HG02840 (cell line): Measurements from ENCODE around the gene SLC4A1AP.

Experiments used
- ATAC-seq: cut with Tn5 transposase; IDR thresholded peaks from one replicate; pipeline ENCODE4 v1.9.1; 2021; ENCODE audit warnings: mild to moderate bottlenecking, moderate library complexity, moderate number of reproducible peaks; ENCODE audit not compliant: unreplicated experiment, low FRiP score

Gene SLC4A1AP

DNA sequence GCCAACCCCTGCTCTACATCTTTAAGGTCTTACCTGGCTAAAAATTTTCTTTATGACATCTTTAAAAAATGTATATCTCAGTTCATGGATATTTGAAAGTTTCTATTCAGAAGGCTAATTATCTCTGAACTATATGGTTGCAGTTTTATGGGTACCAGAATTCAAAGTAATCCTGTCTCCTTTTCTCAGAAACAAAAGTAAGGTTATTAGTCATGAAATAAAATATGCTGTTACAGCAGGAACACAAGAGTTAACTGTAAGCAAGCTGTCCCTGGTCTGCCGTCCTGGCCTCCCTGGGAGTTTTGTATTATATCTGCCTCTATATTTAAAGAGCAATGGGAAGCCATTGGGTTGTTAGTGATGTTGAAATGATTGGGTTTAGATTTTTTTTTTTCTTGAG is 34.0 kb downstream of the SLC4A1AP start:
- ATAC-seq: no peak

DNA sequence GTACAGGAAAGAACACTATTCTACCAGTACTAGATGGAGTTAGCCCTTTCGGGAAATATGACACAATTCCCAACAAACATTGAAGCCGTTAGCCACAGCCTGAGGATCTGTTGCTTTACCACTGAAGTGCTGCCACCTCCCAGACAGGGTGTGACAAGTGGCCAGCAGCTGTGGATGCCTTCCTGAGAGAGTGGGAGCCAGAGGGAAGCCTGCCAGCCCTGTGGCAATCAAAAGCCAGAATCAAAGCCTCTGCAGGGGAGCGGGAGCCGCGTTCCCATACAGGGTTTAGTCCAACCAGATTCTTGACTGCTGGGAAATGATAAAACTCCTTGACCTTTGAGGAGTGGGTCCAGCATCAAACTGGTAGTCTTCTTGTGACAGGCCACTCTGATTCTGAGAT is 38.0 kb downstream of the SLC4A1AP start:
- no peak for ATAC-seq

DNA sequence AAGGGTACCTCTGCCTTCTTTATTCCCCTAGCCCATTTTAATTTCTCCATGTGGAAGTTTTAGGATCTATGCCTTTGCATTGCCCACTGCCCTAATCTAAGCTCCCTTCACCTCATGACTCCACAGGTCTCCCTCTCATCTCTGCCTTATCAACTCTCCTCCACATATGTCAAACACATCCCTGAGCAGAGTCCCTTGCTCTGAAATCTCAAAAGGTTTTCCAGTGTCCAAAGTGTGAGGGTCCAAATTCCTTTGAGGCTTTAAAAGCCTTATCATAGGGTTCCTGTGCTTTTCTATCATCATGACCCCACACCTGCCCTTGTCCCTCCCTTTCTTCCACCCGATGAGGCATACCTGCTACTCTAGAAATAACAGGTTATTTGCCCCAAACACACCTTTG is 38.6 kb downstream of the SLC4A1AP start:
- no peak for ATAC-seq

DNA sequence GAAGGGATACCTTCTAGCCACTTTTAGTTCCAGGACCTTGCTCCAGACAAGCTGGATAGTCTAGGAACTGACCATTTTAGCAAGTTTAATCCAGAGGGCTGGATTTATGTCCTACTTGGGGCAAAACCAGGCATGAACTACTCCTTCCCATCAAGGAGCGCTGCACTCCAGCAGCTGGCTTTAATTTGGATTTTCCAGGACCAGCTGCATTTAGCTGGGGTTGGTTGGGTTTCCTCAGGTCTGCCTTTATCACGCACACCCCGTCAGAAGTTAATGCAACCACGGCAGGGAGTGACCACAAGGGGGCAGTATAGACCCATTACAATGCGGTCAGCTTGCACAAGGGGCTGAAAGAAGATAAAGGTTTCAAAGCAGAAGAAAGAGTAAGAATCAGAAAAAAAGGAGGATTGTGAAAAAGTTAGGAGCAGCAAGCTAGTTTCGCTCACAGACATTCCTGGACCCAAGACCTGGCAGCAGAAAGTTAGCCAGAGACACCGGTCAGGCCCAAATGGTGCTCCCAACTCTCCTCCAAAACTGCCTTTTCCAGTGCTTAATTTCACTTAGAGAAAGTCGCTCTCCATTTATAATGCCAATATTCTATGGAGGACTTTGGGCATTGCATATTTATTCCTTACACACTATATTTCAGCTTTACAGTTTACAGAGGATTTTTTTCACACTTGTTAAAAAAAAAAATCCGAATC is 40.1 kb downstream of the SLC4A1AP start:
- ATAC-seq: no peak

DNA sequence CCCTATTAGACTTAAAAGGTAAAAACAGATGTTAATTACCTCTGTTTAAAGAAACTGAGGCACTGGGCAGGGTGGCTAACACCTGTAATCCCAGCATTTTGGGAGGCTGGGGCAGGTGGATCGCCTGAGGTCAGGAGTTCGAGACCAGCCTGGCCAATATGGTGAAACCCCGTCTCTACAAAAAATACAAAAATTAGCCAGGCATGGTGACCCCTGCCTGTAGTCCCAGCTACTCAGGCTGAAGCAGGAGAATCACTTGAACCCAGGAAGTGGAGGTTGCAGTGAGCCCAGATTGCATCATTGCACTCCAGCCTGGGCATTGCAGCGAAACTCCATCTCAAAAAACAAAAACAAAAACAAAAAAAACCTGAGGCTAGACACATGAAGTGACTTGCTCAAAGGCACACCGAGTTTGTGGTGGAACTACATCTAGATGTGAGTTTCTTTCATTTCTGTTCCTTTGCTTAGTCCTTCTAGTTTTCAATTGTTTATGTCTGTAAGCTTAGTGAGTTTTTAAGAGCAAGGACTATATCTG is 40.7 kb downstream of the SLC4A1AP start:
- no peak for ATAC-seq

DNA sequence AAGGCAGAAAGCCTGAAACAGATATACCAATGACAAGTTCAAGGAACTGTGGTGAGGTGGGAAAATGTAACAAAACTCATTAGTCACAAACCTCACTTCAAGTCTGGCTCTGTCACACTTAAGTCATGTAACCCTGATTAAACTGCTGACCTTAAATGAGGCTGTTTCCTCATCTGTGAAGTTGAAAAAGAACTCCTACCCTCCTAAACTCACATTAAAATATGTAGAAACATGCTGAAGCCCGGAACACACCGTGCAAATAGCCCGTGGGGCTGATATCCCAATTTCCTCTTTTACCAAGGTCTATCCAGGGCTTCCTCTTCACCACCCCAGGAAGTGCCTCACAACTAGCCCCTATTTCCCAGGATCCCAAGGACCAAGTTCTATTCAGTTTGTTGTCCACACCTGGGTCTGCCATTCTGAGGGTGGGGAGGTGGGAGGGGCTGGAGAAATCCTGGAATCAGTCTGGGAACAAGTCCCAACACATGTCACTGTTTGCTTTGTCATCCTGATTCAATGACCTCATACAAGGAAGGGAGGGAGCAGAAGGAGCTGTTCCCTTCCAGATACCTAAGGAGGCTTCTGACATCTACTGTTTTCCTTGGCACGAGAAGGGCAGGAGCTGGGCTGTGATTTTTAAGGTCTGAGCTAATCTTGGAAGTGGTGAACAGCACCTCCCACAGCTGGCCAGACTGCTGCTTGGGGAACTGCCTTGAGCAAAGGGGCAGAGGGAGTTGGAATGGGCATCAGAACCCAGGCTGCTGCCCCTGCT is 42.3 kb downstream of the SLC4A1AP start:
- ATAC-seq: no peak

DNA sequence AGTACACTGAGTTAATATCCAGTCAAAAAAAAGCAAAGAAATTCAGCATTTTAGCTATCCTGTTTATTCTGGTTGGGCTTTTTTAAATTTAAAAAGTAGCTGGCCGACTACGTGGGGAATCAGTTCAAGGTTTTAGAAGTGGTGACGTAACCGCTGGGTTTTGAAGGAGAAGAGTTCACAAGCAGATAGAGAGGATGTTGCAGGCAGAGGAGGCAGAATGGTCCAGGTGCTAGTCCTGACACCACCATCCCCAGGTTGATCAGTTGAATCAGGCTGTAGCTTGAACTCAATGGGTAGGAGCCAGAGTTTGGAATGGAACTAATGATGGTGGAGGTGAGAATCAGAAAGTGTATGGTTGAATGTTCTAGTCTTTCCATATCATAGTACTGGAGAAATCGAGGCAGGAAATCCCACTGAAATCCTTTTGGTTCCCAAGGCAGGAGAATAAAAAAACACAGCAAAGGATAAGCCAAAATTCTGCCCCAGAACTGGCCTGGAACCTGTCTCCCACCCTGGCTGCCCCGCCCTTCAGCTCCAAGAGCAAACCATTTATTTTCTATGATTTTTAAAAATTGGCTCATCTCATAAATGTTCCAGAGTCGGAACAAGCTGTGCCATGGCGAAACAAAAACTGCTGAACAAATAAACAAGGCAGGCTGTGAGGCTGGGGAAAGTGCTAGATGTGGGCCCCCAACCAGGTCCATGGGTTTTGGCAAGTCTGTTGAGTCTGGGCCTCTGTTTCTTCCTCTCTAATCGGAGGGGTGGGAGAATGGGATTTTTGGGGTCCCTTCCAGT is 44.0 kb downstream of the SLC4A1AP start:
- no peak for ATAC-seq

DNA sequence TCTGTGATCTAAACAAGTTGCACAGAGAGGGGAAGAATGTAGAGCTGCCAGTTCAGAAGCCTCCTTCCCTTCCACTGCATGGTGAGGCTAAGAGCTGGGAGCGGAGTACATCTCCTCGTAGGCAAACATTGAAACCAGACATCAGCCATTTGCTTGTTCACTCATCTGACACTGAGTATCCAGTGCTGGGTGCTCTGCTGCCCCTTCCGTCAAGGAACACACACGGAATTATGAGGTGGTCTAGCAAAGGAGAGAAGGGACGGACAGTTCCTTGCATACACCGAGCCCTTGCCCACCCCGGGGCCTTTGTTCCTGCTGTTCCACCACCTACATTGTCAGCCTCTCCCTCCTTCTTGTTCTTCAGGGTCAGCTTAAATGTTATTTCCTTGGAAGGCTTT is 44.6 kb downstream of the SLC4A1AP start:
- no peak for ATAC-seq

DNA sequence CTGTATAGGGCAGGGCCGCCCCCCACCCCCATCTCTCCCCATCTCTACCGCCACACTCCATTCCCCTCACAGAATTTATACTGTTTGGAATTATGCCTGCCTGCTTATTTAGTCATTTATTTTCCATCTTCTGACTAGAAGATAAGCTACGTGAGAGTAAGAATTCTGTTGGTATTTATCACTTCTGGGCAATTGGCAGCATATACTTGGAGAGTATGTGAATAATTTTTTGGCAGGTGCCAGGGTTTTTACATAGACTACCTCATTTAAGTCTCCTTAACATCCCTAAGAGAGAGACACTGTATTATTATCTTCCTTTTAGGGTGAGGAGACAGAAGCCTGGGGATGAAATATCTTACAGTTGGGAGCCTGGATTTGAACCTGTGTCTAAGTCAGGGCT is 45.0 kb downstream of the SLC4A1AP start:
- no peak for ATAC-seq

DNA sequence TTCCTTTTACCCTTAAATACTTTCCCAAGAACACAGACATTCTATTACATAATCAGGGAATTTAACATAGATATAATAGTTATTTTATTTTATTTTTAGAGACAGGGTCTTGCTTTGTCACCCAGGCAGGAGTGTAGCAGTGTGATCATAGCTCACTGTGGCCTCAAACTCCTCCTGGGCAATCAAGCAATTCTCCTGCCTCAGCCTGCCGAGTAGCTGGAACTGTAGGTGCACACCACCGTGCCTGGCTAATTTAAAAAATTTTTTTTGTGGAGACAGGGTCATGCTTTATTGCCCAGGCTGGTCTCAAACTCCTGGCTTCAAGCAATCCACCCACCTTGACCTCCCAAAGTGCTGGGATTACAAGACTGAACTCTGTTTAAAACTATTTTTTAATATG is 45.6 kb downstream of the SLC4A1AP start:
- ATAC-seq: no peak

DNA sequence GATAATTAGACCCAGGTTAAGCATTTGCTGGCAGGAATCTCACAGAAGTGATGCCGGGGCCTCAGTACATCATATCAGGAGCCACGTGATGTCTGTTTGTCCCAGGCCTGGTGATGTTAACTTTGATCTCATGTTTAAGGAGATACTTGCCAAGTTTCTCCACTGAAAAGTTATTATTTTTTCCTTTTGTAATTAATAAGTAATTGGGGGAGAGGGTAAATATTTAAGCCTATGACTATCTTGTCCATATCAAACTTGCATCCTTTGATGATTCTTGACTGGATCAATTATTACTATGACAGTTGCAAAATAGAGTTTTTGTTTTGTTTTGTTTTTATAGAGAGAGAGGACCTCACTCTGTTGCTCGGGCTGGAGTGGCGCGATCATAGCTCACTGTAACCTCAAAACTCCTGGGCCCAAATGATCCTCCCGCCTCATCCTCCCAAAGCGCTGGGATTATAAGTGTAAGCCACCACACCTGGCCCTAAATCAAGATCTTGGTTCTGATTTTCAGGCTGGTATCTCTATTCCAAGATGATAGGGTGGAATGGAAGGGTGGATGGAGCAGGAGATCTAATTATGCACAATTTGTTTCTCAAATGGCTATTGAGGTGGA is 46.4 kb downstream of the SLC4A1AP start:
- no peak for ATAC-seq

DNA sequence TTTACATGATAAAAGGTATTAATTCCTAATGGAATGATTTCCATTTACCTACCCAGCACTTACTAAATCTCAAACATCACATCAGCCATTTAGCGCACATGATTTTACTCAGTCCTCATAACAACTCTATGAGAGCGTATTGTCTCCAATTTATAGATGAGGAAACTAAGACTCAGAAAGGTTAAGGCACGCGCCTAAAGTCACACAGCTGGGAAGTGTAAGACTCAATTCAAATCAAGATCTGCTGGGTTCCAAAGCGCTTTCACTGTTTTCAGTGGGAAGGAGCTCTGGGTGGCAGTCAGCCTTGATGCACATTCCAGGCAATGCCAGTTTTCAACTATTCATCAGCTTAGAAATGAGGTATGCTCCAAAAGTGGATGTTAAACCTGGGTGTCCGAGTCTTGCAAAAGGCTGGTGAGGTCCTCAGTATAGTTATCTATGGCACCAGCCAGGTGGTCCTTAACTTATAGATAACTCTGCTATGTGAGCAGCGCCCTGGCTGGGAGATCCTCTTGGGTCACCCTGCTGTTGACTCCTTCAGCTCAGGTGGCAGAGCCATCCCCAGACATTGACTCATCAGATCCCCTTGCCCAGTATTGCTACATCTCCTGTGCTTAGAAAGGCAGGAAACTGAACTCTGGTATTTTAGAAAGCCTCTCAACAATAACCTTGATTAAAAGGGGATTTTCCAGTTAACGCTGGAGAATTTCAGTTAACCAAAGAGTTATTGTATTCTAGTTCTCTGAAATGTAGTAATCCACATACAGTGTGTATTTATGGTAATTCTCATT is 47.1 kb downstream of the SLC4A1AP start:
- ATAC-seq: no peak

DNA sequence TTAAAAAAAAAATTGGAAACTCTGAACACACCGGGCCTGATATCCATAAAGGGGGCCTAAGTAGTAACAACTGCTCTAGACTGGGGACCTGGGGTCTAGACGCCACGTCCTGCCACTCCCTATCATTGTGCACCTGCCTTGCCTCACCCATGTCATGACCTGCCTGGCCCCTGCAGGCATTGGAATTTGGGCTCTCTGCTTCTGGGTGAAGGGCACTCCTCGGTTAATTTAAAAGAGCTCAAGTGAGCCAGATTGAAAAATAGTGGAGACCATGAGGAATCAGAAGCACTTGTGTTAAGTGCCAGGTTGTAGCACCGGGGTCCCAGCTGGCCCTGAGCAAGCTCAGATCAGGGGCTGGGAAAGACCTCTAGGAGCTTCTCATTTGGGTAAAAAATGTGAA is 48.1 kb downstream of the SLC4A1AP start:
- no peak for ATAC-seq

DNA sequence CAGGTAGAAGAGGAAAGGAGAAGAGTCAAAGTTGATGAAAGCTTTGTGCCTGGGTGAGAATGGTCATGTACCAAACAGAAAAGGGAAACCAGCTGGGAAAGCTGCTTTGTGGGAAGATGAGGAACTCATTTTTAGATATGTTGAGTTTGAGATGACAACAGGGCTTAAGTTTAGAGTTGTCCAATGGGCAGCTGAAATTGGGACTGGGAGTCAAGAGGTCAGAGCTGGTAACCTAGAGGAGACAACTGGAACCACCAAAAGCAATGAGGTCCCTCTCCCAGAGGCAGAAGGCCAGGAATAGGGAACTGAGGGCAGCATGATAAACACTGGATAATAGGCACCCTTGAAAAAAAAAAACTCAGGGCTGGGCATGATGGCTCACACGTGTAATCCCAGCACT is 48.8 kb downstream of the SLC4A1AP start:
- no peak for ATAC-seq

DNA sequence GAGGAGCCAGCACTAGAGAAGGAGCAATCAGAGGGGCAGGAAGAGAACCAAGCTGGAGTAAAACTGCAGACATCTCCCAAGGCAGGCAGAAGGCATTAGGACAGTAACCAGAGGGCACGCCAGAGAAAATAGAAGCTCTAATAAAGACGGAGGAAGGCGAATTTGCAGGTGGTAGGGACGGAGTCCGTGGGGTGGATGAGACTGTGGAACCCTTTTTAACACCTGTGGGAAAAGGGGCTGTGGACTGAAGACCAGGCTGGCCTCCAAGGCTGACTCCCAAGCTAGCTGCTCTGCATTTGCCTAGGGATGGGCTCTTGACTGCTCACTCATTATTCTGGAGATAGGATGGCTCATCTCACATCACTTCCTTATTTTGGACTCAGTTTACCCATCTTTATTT is 49.5 kb downstream of the SLC4A1AP start:
- ATAC-seq: no peak

DNA sequence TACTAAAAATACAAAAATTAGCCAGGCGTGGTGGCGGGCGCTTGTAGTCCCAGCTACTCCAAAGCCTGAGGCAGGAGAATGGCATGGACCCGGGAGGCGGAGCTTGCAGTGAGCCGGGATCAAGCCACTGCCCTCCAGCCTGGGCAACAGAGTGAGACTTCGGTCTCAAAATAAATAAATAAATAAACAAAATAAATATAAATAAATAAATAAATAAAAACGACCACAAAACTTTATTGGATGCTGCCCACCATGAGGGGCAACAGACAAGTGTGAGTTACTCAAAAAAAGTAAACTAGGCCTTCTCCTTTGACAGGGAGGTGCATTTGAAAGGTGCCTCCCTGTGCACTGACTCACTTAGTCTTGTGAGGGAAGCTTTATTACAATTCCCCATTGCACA is 50.4 kb downstream of the SLC4A1AP start:
- ATAC-seq: no peak

DNA sequence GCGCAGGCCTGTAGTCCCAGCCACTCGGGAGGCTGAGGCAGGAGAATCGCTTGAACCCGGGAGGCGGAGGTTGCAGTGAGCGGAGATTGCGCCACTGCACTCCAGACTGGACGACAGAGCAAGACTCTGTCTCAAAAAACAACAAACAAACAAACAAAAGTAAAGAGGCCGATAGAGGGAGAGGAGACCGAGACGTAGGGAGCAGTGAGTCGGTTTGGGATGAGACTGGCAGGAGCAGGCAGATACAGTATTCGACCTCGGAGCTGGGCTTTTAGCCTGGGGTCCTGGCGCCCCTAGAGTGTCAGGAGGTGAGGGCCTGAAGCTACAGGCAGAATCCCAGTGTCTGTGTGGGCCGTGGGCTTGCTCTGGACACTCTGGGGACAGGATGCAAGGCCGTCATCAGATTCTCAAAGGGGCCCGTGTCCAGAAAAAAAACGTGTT is 51.2 kb downstream of the SLC4A1AP start:
- ATAC-seq: no peak

DNA sequence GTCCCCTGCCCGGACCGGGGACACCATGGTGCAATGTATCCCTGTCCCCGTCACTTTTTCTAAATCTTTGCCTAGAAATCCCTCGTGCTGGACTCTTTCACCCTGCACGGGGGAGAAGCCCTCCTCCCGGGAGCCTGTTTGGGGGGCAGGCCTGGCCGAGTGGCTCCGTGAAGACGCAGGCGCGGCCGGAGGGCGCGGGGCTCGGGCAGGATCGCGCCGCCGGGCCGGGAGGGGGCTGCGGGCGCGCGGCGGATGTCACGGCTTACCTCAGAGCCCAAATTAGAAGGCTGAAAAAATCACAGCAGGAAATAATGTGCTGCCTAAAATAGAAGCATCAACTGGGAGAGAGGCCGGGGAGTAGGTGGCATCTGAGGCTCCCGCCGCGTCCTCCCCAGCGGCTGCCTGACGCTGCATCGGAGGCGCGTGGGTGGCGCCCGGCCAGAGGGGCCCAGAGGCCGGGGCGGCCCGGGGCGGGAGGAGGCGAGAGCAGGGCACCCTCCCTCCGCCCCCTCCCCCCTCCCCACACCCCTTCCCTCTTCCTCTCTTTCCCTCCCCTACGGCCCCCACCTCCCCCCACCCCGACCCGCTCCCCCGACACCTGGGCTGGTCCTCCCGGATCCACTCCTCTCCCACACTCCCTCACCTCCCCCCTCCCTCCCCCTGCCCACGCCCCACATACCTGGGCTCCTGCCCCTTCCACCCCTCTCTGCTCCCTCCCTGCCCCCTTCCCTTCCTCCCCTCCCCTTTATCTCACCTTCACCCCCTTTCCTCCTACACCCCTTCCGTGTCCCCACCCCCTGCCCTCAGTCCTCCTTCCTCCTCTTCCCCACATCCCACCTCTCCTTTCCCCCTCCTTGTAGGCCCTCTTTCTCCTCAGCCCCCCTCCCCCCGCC is 51.9 kb downstream of the SLC4A1AP start:
- ATAC-seq: no peak
